Measurements from ENCODE around the gene AGR3. TPM values are rescaled to one million over a fixed set of nuclear protein-coding genes. Genes with fewer than 3 reads are reported as not detected.
A peak's percentile ranks its signal among the peaks of the same experiment; 100 is the strongest.
"Not testable (repeated sequence)": the region's sequence is repeated elsewhere in the genome, so short reads cannot be mapped to it uniquely, and the experiment has no call there.

AGR3 gene
- total RNA-seq, 1 donor from 2014 or later = not detected

DNA sequence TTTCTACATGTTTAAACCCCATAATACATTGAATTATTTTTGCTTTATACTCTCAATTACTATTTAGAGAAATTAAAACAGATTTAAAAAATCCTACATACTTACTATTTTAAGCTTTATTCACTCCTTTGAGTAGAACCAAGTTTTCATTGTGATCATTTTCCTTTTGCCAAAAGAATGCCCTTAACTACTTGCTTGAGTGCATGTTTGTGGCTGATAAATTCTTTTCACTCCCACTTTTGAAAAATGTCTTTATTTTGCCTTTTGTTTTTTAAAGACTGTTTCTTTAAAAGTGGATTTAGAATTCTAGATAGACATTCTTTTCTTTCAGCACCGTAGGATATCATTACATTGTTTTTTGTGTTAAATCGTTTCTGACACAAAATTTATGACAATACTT, 22.3 kb upstream of the AGR3 start:
- ATAC-seq = no peak
- intact Hi-C loops (cut with DNase I) = no loop called here

DNA sequence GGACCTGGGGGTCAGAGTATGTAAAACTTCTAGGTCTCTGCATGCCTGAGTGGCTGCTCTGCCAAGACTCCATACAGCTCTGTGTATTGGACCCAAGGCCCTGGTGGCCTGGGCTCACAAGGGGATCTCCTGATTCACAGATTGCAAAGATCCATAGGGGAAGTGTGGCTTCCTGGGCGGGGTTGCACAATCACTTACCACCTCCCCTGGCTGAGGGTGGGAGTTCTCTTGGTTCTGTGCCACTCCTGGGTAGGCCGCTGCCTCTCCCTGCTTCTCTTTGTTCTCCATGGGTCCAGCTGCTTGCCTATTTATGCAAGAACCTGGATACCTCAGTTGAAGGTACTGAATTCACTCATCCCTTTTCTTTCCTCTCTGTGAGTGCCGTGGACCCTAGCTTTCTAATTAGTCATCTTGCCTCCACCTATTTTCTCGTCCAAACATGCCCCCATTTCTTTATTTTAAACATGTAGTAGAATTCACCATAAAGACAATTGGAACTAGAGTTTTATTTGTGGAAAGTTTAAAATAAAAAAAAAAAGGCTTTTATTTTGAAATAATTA, 18.5 kb upstream of the AGR3 start:
- DNase-seq (ENCODE audit: low spot score) = no peak
- intact Hi-C loops (cut with DNase I) = no loop called here
- no peak for ATAC-seq

More for the DNA sequence above, 22.3 kb upstream of the AGR3 start:
- no peak for DNase-seq (ENCODE audit: low spot score)

DNA sequence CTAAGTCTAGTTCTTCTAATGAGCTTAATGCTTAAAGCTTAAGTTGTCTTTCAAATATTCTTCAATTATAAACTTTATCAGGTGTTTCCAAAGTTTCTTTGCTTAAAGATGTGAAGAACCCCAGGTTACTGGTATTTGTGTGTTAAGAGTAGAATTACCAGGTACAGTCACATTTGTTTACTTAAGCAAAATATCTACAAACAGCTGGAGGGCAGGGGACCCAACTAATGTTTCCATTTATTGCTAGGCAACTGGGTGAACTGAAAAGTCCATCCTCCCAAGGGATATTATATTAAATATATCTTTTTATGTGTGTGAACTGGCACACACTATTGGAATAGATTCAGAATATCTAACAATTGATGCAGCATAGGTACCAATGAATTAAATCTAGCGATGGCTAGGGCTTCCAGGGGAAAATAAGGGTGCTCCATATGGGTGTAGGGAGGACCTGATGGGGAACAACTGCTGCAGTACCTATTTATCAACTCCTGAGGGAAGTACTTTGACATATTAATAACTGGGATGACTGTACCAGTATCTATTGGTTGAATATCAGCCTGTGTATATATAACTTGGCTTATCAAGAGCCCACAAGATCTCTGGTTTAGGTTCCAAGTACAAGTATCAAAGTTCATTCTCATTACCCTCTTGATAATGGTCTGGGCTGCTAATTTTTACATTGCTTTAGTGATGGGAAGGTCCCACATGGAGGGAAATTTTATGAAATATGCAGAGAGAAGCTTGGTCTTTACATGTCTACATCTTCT, 10.3 kb upstream of the AGR3 start:
- DNase-seq (ENCODE audit: low spot score) = no peak
- intact Hi-C loops (cut with DNase I) = no loop called here
- ATAC-seq = no peak

DNA sequence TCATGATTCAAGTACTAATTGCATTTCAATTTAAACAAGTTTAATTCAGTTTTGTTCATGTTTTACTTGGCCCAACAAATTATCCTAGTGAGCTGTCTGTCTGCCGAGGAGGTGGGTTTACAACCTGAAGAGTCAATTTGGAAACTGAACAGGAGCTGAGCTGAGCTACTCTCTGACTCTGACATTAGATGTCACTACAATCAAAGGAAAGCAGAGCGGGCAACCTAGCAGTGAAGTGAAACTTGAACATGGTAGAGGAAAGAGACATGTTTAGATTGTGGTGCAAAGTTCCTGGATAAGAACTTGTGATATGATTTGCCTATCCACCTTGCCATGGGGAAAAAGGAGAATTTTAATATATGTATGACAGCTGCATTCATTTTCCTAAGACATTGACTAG, 9.6 kb upstream of the AGR3 start:
- no peak for DNase-seq (ENCODE audit: low spot score)
- intact Hi-C loops (cut with DNase I) = no loop called here
- peak; percentile 86 for ATAC-seq

DNA sequence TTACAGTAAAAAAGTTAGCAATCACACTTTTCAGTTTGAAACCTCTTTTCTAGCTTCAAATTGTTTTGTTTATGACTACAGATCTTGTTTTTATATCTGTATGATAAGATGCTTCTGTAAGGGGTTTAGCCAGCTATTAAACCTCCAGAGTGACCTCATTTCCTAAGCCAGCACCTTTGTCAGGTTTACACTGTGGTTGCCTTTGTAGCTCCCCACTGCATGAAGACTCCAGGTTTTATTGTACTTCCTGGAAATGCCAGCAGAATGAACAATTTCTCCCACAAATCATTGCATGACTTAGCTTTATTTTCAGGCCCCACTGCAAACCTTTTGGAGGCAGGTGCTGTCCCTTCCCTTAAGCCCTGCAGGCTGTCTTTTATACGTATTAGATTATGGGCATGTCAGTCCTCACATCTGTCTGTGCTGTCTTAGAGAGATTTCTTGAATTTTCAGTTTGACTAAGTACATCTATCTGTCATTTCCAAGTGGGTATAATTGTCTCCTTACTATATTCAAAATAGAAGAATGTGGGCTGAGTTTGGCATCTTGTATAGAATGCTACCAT, 8.2 kb upstream of the AGR3 start:
- intact Hi-C loops (cut with DNase I) = no loop called here
- no peak for DNase-seq (ENCODE audit: low spot score)
- no peak for ATAC-seq

DNA sequence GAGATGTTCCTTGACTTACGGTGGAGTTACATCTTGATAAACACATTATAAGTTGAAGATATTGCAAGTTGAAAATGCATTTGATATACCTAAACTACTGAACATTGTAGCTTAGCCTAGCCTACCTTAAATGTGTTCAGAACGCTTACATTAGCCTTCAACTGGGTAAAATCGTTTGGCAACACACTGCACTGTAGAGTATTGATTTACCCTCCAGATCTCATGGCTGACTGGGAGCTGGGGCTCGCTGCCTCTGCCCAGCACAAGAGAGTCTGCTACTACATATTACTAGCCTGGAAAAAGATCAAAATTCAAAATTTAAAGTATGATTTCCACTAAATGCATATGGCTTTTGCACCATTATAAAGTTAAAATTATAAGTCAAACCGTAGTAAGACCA, 7.5 kb upstream of the AGR3 start:
- DNase-seq (ENCODE audit: low spot score) (no peak), ATAC-seq (no peak)
- intact Hi-C loops (cut with DNase I) = no loop called here

DNA sequence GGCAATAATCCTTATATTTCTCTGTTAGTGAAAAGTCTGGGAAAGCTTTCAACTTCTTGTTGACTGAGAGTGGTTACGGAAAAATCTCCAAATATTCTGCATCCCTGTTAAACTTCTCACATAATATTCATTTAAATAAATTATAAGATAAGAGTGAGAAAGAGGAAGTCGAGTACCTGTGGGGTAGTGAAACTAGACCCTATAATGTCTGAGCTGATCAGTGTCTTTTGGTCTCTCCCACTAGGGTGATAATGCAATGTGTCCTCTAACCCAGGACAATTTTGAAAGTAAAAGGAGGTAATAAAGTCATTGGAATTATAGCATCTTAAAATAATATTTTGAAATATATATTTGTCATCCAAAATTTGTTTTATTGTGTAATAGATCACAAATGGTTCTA, 2.1 kb upstream of the AGR3 start:
- intact Hi-C loops (cut with DNase I) = no loop called here
- no peak for ATAC-seq
- DNase-seq (ENCODE audit: low spot score) = no peak

DNA sequence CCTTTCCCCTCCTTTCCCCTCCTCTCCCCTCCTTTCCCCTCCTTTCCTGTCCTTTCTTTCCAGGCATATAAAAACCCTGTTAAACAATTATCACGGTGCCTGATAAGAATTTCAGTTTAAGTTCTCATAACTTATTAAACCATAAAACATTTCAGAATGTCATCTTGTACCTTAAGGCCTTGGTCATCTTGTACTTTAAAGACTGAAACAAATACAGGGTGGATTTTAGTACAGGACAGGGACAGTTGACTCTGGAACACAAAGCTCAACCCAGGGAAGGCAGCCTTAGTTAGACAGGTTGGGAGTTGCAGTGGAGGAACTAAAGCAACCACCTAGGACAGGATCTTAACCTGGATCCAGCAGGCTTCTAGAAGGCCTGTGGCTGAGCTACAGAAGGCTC, 1.2 kb downstream of the AGR3 start:
- DNase-seq (ENCODE audit: low spot score) (no peak), ATAC-seq (no peak)
- intact Hi-C loops (cut with DNase I) = no loop called here

DNA sequence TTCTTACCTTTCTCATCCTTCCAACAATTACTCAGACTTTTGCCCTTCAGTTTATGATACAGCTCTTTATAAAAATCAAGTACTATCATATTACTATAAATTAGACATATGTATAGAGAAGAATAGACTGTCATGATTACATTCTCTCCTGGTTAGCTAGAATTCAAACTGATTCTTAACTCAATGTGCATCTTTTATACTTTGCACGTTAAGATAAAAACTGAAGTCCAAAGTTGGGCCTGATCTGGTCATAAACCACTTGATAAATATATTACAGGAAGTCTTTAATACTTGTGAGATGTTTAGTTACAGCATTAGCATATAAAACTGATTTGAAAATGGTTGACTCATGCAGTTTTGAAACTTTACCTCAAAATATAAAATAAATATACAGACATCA, 2.6 kb downstream of the AGR3 start:
- no peak for ATAC-seq
- no peak for DNase-seq (ENCODE audit: low spot score)
- intact Hi-C loops (cut with DNase I) = no loop called here

DNA sequence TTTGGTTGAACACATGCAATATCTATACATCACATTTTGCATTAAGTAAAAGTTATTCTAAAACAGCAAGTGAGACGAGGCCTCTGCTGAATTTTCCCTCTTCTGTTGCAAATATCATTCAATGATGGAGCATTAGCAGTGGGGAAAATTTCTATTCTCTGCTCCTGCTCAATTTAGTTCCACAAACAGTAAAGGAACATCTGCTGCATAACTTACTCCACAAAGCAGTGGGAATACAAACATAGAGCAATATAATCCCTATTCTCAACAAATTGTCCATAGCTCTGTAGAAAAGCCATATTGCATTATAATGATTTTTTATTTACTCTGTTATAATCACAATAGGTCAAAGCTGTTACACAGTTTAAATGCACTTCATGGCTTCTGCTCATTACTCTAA, 5.9 kb downstream of the AGR3 start:
- intact Hi-C loops (cut with DNase I) = no loop called here
- no peak for DNase-seq (ENCODE audit: low spot score)
- no peak for ATAC-seq

DNA sequence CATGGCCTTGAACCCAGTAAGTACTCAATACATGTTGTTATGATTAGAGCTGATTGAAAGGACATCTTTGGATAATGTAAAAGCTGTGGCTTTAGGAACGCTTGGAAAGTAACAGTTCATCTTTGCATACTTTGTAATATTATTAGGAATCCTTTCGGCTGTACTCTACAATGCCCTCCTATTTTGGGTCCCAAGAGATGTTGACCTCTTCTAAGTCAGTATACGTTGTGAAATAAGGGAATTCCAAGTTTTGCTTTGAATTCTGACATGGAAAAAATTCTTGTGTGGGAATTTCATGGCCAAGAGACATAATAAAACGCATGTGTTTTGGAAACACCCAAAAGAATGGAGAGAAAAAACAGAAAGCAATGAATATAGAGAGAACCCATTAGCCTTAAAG, 7.7 kb downstream of the AGR3 start:
- intact Hi-C loops (cut with DNase I) = no loop called here
- DNase-seq (ENCODE audit: low spot score) (no peak), ATAC-seq (no peak)

DNA sequence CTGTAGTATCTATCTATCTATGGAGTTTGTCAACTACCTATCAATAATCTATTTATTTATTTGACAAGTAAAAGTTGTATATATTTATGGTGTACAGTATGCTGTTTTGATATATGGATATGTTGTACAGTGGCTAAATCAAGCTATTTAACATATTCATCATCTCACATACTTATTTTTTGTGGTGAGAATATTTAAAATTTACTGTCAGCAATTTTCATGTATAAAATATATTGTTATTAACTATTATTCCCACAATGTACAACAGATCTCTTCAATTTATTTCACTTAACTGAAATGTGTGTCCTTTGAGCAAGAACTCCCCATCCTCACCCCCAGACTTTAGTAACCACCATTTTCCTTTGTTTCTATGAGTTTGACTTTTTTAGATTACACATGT, 14.5 kb downstream of the AGR3 start:
- ATAC-seq (no peak), DNase-seq (ENCODE audit: low spot score) (no peak)
- intact Hi-C loops (cut with DNase I) = no loop called here

DNA sequence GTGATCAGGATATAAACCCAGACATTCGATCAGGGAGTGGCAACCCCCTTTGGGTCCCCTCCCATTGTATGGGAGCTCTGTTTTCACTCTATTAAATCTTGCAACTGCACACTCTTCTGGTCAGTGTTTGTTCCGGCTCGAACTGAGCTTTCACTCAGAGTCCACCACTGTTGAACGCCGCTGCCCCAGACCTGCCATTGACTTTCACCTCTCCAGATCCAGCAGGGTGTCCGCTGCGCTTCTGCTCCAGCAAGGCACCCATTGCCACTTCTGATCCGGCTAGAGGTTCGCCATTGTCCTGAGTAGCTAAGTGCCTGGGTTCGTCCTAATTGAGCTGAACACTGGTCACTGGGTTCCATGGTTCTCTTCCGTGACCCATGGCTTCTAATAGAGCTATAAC, 28.6 kb downstream of the AGR3 start:
- ATAC-seq; DNase-seq (ENCODE audit: low spot score); intact Hi-C loops (cut with DNase I): not testable (repeated sequence)

DNA sequence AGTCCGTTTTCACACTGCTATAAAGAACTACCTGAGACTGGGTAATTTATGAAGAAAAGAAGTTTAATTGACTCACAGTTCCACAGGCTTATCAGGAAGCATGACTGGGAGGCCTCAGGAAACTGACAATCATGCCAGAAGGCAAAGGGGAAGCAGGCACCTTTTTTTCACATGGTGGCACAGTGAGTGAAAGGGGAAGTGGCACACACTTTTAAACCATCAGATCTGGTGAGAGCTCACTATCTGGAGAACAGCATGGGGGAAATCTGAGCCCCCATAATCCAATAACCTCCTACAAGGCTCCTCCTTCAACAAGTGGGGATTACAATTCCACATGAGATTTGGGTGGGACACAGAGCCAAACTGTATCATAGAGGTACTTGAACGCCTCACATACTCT, 30.0 kb downstream of the AGR3 start:
- ATAC-seq = peak; percentile 67
- DNase-seq (ENCODE audit: low spot score) = no peak
- intact Hi-C loops (cut with DNase I) = no loop called here

DNA sequence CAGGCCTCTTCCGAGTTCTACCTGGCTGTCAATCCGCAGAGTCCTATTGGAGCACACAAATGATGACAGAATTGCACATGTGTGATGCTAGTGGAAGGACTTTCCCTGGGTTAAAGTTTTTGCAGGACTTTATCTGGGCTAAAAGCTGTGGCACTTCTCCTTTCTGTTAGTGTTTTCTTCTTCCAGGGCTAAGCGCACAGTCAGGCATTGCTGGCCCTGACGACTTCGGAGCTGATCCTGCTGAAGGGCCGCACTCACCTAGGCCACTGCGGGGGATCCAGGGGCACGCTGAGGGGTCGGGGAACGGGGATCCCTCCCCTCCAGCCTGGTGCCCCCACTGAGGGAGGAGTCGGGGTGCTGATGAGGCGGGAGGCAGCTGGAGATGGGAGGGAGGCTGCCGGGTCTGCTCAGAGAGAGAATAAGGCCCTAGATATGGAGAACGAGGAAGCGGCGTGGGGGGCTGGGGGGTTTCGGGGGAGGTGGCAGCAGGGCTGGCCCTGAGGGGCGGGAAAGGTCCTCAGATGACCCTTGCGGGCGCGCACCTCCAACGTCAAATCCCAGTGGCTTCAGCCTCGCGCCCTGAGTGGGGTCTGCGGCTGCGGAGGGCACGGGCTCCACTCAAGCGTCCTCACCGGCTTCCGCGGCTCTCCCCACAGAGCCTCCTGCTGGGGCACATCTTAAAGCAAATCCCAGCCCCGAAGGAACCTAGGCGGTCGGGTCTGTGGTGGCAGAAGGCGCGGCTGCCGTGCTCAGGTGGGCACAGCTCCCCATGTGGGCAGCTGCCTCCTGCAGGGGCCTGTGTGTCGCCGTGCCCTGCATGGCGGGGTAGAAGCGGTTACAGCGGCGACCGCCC, 30.9 kb downstream of the AGR3 start:
- DNase-seq (ENCODE audit: low spot score) (no peak), ATAC-seq (peak; percentile 58)
- intact Hi-C loops (cut with DNase I) = no loop called here

DNA sequence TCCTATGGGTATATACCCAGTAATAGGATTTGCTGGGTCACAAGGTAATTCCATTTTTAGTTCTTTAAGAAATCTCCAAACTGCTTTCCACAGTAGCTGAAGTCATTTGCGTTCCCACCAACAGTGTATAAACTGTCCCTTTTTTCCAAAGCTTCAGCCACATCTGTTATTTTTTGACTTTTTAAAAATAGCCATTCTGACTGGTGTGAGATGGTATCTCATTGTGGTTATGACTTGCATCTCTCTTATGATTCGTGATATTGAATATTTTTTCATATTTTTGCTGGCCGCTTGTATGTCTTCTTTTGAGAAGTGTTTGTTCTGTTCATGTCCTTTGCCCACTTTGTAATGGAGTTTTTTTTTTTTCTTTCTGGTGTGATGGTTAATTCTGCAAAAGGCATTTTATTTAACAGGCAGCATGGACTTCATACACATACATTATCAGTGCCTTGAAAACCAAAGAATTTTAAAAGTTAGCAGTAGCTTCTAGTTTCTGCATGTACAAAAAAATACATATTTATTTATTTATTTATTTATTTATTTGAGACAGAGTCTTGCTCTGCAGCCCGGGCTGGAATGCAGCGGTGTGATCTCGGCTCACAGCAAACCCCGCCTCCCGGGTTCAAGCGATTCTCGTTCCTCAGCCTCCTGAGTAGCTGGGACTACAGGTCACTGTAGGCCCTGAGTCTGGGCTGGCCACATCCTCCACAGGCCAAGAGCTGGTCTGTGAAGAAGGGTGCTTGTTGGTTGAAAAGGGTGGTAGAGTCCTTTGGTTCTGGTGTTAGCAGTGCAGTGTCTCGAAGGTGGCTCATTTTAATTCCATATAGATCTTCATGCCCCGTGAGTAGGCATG, 32.3 kb downstream of the AGR3 start:
- no peak for ATAC-seq
- intact Hi-C loops (cut with DNase I) = no loop called here

DNA sequence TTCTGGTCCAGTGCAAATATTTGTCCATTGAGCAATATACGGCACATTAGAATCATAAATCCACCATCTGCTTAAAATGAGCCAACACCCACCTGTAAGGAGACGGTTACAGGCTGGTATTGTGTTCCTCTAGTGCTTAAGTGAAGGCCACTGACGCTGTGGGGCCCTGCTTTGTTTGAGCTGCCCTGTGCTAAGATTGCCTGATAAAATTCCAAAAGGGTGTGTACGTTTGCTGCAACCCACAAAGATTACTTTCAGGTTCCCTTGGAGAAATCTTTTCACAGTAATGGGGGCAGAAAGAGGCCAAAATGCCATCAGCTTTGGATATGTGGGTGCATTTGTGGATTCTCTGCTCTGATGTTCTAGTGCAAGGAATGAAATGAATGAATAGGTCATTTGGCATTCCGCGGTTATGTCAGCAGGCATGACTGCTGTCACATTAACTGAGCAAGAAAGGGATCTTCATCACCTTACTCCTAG, 34.4 kb downstream of the AGR3 start:
- ATAC-seq (no peak), DNase-seq (ENCODE audit: low spot score) (no peak)
- intact Hi-C loops (cut with DNase I) = no loop called here

More for the DNA sequence above, 32.3 kb downstream of the AGR3 start:
- no peak for DNase-seq (ENCODE audit: low spot score)

DNA sequence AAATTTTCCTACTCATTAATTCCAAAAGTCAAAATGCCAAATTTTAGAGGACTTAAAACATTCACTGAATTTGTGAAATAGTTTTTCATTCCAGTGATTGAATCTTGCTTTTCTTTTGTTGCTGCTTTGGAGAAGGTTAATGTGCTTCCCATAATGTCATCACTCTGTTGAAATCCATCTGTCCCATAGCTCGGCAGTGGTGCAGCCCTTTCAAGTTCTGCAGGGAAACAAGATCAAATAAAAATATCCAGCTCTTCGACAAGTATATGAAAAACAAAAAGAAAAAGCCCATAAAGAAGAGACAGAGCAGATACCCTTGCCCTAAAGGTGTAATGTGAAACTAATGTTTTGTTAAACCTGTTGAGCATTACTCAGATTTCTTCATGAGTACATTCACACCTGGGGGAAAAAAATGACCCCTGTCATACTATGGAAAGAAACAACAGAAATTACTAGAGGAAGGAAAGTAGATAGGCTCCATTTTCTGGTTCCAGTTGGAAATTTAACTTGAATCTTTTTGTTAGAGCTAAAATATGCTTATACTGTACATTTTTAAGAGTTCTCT, 35.1 kb downstream of the AGR3 start:
- intact Hi-C loops (cut with DNase I) = no loop called here
- DNase-seq (ENCODE audit: low spot score) = no peak
- no peak for ATAC-seq

DNA sequence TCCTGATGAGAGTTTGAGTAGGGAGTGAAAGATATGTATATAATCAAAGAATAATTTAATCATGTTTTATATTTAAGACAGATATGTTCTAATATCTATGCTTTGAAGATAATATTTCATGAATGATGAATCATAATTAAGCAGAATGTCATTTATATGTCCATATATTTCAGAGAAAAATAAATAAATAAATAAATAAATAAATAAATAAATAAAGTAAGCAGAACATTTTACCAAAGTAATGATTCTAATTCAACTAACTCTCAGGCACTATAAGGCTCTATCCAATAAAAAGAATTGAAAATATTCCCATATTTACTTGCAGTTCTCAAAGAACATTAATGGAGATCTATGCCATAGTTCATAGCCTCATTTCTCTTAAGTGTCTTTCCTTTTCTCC, 36.0 kb downstream of the AGR3 start:
- DNase-seq (ENCODE audit: low spot score) (no peak), ATAC-seq (no peak)
- intact Hi-C loops (cut with DNase I) = no loop called here
